Fibroblast of skin of right biceps (primary cell): ENCODE measurements around the gene FBP1.
"Not testable (repeated sequence)": the region's sequence is repeated elsewhere in the genome, so short reads cannot be mapped to it uniquely, and the experiment has no call there.

Experiments
- DNase-seq: peaks from one replicate; pipeline ENCODE4 v3.0.0-alpha.2; 2013

FBP1 gene

DNA sequence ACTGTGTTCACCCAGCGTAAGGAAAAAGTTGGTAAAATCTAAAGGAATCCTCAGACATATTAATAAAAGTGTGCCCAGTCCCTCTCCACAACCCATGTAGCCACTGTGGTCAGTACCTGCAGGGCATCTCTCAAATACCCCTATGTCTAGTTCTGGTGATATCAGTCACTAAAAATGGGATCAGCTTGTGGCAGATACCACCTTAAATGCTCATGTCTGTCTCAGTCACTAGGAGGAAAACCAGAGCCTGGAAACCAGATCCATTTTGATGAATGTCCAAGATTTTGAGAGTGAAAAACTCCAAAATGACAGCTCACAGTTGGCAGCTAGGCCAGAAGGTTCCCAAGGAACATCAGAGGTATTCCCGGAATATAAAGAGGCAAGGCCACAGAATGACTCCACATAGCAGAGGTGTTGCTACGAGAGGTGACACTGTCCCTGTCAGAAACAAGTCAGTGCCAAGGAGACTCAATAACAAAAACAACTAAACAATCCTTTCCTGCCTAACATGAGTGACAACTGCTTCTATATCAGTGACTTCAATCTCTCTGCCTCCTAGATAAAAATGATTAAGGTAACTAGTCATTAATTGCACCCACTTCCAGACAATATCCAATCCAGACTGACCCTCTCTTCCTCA, 70.9 kb downstream of the FBP1 start:
- no peak for DNase-seq

- DNase-seq, result no peak
Measured at GRCh38 chr9:94567271-94567670, 72.0 kb downstream of the FBP1 start.

- DNase-seq, result no peak
Measured at GRCh38 chr9:94566550-94566949, 72.8 kb downstream of the FBP1 start.

- not testable (repeated sequence) for DNase-seq
Measured at GRCh38 chr9:94564279-94564678, 75.0 kb downstream of the FBP1 start.

DNA sequence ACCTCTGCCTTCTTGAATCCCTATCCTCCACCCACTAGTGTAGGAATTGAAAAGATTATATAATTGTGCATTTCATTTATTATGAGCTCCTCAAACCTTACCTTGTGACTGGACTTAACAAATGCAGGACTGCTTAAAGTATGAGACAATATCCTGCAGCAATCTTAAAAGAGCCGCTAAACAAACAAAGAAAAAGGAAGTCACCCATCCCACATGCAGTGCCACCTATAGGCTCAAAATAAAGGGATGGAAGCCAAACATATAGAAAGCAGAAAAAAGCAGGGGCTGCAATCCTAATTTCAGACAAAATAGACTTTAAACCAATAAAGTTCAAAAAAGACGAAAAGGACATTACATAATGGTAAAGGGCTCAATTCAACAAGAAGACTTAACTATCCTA, 75.8 kb downstream of the FBP1 start:
- no peak for DNase-seq

DNA sequence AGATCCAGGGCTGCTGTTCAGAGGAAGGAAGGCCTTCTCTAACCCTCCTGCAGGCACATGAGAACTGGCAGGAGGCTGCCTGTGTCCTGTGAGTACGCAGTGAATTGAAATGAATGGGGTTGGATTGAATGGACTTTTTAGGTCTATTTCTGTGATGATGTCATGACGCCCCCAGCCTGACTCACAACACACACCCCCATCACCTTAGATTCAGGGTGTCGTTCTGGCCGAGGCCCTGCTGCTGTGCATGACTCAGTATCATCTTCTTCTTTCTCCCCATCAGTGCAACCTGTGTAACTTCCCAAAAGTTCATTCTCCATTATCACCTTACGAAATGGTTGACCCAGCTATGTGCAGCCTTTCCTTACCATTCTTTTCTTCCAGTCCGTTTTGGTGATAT, 79.1 kb downstream of the FBP1 start:
- DNase-seq, result no peak

- no peak for DNase-seq
Measured at GRCh38 chr9:94557376-94557775, 81.9 kb downstream of the FBP1 start.

DNA sequence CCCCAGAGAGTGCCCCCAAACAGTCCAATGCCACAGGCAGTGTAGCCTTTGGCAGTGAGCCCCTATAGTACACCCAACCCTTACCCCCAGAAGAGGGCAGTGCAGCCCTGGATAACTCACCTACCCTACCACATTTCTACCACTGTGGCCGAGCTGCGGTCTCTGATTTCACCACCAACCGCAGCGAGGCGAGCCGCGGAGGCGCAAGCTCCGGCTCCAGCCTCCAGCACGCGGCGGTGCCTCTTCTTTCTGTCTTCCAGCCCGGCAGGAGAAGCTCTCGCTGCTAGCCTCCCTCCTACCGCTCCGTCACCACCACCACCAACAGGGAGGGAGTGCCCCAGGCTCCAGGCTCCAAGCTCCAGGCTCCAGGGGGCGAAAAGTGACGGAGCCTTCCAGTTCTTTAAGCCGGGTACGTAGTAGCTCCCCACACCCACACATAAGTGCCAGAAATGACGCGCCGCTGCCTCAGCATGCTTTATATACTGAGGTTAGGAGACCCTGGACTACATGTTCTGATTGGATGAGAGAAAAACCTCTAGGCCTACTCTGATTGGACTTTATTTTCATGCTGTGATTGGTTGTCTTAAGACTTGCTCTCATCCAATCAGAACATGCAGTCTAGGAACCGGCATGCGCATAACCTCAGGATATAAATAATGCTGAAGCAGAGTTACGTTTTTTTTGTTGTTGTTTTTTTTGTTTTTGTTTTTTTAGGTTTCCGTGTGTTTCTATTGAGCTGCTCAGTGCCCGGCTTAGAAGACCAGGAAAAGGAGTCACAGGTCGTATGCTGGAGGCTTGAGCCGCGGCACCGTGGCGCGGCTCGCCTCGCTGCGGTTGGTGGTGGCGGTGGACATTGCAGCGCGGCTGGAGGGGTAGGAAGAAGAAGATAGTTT, 84.6 kb downstream of the FBP1 start, which contains the start of gene PCAT7:
TSS of gene PCAT7 (plus strand) at position 645 of the 893 bp plus-strand sequence.
- peak; percentile 67 for DNase-seq

GRCh38 chr9:94554078-94554438, 85.3 kb downstream of the FBP1 start:
- no peak for DNase-seq
